GM12872 (cell line): ENCODE measurements around the gene FANCC.
A peak's percentile ranks its signal among the peaks of the same experiment; 100 is the strongest.

Experiments used
- TF ChIP-seq, protein P1 (sequence below): IDR thresholded peaks from 3 replicates; pipeline ENCODE4 v1.5.1; 2011; ENCODE audit warnings: low read depth, mild to moderate bottlenecking, low read length, moderate library complexity; ENCODE audit not compliant: insufficient read depth

Gene FANCC

GRCh38 chr9:95181226-95181818, 136.2 kb downstream of the FANCC start:
- TF ChIP-seq, protein P1, sequence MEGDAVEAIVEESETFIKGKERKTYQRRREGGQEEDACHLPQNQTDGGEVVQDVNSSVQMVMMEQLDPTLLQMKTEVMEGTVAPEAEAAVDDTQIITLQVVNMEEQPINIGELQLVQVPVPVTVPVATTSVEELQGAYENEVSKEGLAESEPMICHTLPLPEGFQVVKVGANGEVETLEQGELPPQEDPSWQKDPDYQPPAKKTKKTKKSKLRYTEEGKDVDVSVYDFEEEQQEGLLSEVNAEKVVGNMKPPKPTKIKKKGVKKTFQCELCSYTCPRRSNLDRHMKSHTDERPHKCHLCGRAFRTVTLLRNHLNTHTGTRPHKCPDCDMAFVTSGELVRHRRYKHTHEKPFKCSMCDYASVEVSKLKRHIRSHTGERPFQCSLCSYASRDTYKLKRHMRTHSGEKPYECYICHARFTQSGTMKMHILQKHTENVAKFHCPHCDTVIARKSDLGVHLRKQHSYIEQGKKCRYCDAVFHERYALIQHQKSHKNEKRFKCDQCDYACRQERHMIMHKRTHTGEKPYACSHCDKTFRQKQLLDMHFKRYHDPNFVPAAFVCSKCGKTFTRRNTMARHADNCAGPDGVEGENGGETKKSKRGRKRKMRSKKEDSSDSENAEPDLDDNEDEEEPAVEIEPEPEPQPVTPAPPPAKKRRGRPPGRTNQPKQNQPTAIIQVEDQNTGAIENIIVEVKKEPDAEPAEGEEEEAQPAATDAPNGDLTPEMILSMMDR: 0 out of 3 replicates have a peak, but pooled peaks have one; percentile 23

- TF ChIP-seq, protein P1: no peak
These were observed 139.9 kb downstream of the FANCC start for GRCh38 chr9:95177617-95178016.

- TF ChIP-seq, protein P1: no peak
These were observed 140.7 kb downstream of the FANCC start for GRCh38 chr9:95176755-95177319.

DNA sequence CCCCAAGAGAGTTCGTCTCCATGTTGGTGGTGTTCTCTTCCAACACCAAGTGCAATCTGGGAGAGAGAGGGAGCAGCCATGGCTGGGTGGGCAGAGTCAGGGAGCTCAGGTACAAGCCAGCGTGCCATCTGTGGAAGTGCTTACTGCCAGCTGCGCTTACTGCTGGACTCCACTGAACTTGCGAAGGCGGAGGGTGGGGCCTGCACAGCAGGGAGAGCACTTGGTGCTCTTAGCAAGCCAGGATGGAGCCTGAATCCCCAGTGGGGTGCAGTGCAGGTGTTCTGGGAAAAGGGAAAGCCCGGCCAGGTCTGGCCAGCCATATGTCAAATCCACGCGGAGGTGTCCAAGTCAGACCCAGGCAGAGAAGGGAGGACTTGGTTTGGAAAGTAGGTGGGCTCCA, 142.0 kb downstream of the FANCC start:
- TF ChIP-seq, protein P1: no peak

DNA sequence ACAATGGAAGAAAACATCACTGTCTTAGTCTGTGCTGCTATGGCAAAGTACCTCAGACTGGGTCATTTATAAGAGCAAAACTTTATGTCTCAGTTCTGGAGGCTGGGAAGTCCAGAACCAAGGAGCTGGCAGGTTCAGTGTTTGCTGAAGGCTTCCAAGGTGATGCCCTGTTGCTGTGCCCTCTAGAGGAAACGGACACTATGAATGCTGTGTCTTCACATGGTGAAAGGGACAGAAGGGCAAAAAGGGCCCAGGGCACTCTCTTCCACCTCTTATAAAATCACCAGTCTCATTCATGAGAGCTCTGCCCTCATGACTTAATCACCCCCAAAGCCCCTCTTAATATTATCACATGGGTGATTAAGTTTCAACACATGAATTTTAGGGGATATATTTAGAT, 143.5 kb downstream of the FANCC start:
- TF ChIP-seq, protein P1: no peak

GRCh38 chr9:95171596-95171995, 145.9 kb downstream of the FANCC start:
- TF ChIP-seq, protein P1: no peak

- TF ChIP-seq, protein P1: no peak
These were observed 146.5 kb downstream of the FANCC start for GRCh38 chr9:95171001-95171400.
